Naive thymus-derived CD4-positive, alpha-beta T cell (primary cell): Measurements from ENCODE around the gene BSND. TPM values are rescaled to one million over a fixed set of nuclear protein-coding genes. Genes with fewer than 3 reads are reported as not detected.

Source experiments
- ATAC-seq: fragments of 150-1000 bp; cut with Tn5 transposase; 2 replicates; pipeline ENCODE4 v1.10.0; 2021; ENCODE audit warnings: mild to moderate bottlenecking, moderate library complexity
- CTCF ChIA-PET: fragments of 350-600 bp; sonication (Branson Sonifier 250); formaldehyde crosslinking; loops from one replicate; lab custom pipeline; 2021; ENCODE audit warnings: antibody characterized with exemption; lab: Charles Lee
- POLR2A ChIA-PET: fragments of 350-600 bp; sonication (Branson Sonifier 250); formaldehyde crosslinking; loops from one replicate; lab custom pipeline; 2021; ENCODE audit warnings: antibody characterized with exemption, inconsistent platforms; lab: Charles Lee
- DNase-seq, 9 donors: peaks; one replicate each; pipeline versions ENCODE4 v3.0.0 to v3.0.0-alpha.2; 2020 to 2022; ENCODE audit warnings: mixed read lengths in 1 of 9
- H3K27ac ChIP-seq: one replicate; pipeline ENCODE4 v1.7.0; 2013; ENCODE audit warnings: mild to moderate bottlenecking, low read depth, low read length, moderate library complexity
- H3K27me3 ChIP-seq, 2 donors: one replicate each; pipeline ENCODE4 v1.7.0; 2013; ENCODE audit warnings: low read length in 2 of 2, mild to moderate bottlenecking in 2 of 2, moderate library complexity in 2 of 2; ENCODE audit not compliant: control insufficient read depth in 2 of 2, insufficient read depth in 2 of 2
- H3K36me3 ChIP-seq, 3 experiments: 1 replicate in 2 of 3; 2 replicates in 1 of 3; pipeline ENCODE4 v1.7.0; 2013; ENCODE audit warnings: low read length in 3 of 3, mild to moderate bottlenecking in 3 of 3, moderate library complexity in 1 of 3; ENCODE audit not compliant: insufficient read depth in 3 of 3, control insufficient read depth in 2 of 3
- H3K4me1 ChIP-seq, 2 donors: one replicate each; pipeline ENCODE4 v1.7.0; 2013; ENCODE audit warnings: low read length in 2 of 2, mild to moderate bottlenecking in 2 of 2, moderate library complexity in 1 of 2; ENCODE audit not compliant: control insufficient read depth in 2 of 2, insufficient read depth in 2 of 2
- H3K4me3 ChIP-seq: 2 replicates; pipeline ENCODE4 v1.7.0; 2013; ENCODE audit warnings: mild to moderate bottlenecking, low read length
- H3K9me3 ChIP-seq, 3 experiments: 1 replicate in 2 of 3; 2 replicates in 1 of 3; pipeline ENCODE4 v1.7.0; 2013; ENCODE audit warnings: low read length in 3 of 3; ENCODE audit not compliant: control insufficient read depth in 2 of 3
- H3K27ac Mint-ChIP-seq, 9 donors: one replicate each; pipeline ENCODE4 v1.8.0; 2020 to 2022; ENCODE audit warnings: mixed read lengths in 9 of 9, mild to moderate bottlenecking in 8 of 9, moderate library complexity in 5 of 9, inconsistent platforms in 2 of 9
- H3K27me3 Mint-ChIP-seq, 5 donors: one replicate each; pipeline ENCODE4 v1.8.0; 2021 to 2022; ENCODE audit warnings: mixed read lengths in 5 of 5, mild to moderate bottlenecking in 1 of 5
- H3K36me3 Mint-ChIP-seq, 5 donors: one replicate each; pipeline ENCODE4 v1.8.0; 2020 to 2022; ENCODE audit warnings: mixed read lengths in 5 of 5, mild to moderate bottlenecking in 3 of 5, inconsistent platforms in 1 of 5
- H3K4me1 Mint-ChIP-seq, 7 donors: one replicate each; pipeline ENCODE4 v1.8.0; 2020 to 2022; ENCODE audit warnings: mixed read lengths in 7 of 7, mild to moderate bottlenecking in 3 of 7, inconsistent platforms in 1 of 7
- H3K4me3 Mint-ChIP-seq, 10 donors: one replicate each; pipeline ENCODE4 v1.8.0; 2020 to 2022; ENCODE audit warnings: mild to moderate bottlenecking in 10 of 10, mixed read lengths in 10 of 10, moderate library complexity in 6 of 10, inconsistent platforms in 2 of 10
- H3K9me3 Mint-ChIP-seq, 11 donors: one replicate each; pipeline ENCODE4 v1.8.0; 2020 to 2022; ENCODE audit warnings: mixed read lengths in 11 of 11, mild to moderate bottlenecking in 4 of 11, inconsistent platforms in 1 of 11, moderate library complexity in 1 of 11
- intact Hi-C, 2 donors: fragments of 100-400 bp; cut with micrococcal nuclease; formaldehyde crosslinking; loops; one replicate each; pipeline ENCODE4 v1.15.1; 2023
- polyA plus RNA-seq, 2 donors: library from polyadenylated mRNA; unstranded; fragments of 300-500 nt; fragmentation: Illumina TruSeq; gene quantifications; one replicate each; pipeline ENCODE4 v1.2.3, GENCODE V29; 2021
- total RNA-seq, 6 experiments: library from RNA in 5 of 6; stranded (reverse) in 5 of 6; gene quantifications; 1 replicate in 5 of 6; 2 replicates in 1 of 6; pipeline ENCODE4 v1.2.3 and lab custom pipeline; 2021 to 2026

BSND gene
- total and polyA plus RNA-seq, 7 experiments from 2014 or later, result 0.05 TPM; not detected in 6

DNA sequence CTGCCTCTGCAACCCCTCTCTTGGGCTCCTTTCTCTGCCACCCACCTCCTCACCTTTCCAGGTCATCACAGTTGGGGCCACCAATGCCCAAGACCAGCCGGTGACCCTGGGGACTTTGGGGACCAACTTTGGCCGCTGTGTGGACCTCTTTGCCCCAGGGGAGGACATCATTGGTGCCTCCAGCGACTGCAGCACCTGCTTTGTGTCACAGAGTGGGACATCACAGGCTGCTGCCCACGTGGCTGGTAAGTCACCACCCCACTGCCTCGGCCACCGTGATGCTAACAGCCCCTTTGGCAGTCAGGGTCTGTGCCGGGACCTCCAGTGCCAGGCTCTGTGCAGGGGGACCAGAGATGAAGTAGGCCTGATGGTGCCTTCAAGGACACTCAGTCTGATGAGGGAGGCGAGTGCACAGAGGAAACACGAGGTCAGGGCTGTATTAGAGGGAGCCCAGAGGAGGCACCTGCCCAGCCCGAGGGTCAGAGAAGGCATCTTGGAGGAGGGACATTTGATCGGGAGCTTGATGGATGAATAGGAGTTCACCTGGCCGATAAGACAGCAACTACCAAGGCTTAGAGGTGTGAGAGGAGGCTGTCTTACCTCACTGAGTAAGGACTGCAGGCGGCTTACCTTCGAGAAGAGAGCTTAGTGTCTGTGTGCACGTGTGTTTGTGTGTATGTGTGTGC lies 58.7 kb downstream of the BSND start:
- H3K27me3 ChIP-seq, result no peaks in the 10 kb centered on the region
- peaks cover 0 to 5% (median 0%) of the 10 kb centered on the region in 7 donors for H3K4me1 Mint-ChIP-seq
- no peaks in the 10 kb centered on the region for H3K36me3 Mint-ChIP-seq
- H3K9me3 Mint-ChIP-seq, result no peaks in the 10 kb centered on the region
- no peak overlapping the region for H3K4me3 Mint-ChIP-seq
- no peaks in the 10 kb centered on the region for H3K4me1 ChIP-seq
- CTCF ChIA-PET, result no interaction called here
- H3K9me3 ChIP-seq, result no peaks in the 10 kb centered on the region
- H3K27ac ChIP-seq, result no peak overlapping the region
- H3K27me3 Mint-ChIP-seq, result no peaks in the 10 kb centered on the region
- H3K27ac Mint-ChIP-seq, result no peak overlapping the region
- POLR2A ChIA-PET, result no interaction called here
- intact Hi-C loops, result no loop called here
- no peaks in the 10 kb centered on the region for H3K36me3 ChIP-seq
- no peak for ATAC-seq
- DNase-seq, result no peak
- no peak overlapping the region for H3K4me3 ChIP-seq

DNA sequence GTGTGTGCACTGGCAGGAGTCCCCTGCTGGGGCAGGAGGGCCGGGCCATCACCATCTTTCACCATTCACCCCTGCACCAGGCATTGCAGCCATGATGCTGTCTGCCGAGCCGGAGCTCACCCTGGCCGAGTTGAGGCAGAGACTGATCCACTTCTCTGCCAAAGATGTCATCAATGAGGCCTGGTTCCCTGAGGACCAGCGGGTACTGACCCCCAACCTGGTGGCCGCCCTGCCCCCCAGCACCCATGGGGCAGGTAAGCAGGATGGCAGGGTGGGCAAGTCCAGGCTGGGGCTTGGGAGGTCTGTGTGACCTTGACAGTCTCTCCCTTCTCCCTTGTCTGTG lies 59.2 kb downstream of the BSND start:
- Mint-ChIP-seq H3K4me3 (no peak overlapping the region), H3K27ac (no peak overlapping the region), H3K27me3 (no peaks in the 10 kb centered on the region), H3K9me3 (no peaks in the 10 kb centered on the region), H3K4me1 (peaks cover 0 to 5% (median 0%) of the 10 kb centered on the region in 7 donors), H3K36me3 (no peaks in the 10 kb centered on the region)
- DNase-seq, result no peak
- no peaks in the 10 kb centered on the region for H3K4me1 ChIP-seq
- no peak overlapping the region for H3K4me3 ChIP-seq
- no peaks in the 10 kb centered on the region for H3K36me3 ChIP-seq
- CTCF ChIA-PET, result no interaction called here
- no peaks in the 10 kb centered on the region for H3K27me3 ChIP-seq
- POLR2A ChIA-PET, result no interaction called here
- intact Hi-C loops, result no loop called here
- no peak for ATAC-seq
- H3K9me3 ChIP-seq, result no peaks in the 10 kb centered on the region
- no peak overlapping the region for H3K27ac ChIP-seq

DNA sequence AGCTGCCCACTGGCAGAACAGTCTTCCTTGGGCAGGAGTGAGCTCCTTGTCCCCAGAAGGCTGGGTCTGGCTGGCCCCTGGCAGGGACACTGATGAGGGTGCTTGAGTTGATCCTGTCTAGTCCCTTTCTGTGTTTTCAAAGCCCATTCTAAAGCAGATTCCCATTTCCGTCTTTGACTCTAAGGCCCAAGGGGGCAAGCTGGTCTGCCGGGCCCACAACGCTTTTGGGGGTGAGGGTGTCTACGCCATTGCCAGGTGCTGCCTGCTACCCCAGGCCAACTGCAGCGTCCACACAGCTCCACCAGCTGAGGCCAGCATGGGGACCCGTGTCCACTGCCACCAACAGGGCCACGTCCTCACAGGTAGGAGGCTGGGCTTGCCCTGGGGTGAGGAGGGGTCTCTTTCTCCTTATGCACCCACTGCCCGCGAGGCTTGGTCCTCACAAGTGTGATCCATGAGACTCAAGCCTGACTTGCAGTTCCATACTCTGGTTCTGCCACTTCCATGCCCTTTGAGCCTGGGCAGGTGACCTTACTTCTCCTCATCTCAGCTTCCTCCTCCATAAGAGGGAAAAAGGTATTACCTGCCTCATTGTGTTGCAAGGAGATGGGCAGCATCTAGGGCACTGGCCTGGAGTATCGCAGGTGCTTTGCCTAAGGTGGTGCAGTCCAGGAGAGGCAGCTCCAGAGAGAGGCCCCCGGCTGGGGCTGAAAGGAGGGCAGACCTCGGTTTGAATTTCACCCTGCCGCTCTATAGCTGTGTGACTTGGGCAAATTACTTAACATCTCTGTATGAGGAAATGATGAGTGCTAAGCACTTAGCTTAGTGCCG lies 60.8 kb downstream of the BSND start:
- Histone ChIP-seq H3K27ac (no peak overlapping the region), H3K27me3 (no peaks in the 10 kb centered on the region), H3K9me3 (no peaks in the 10 kb centered on the region), H3K36me3 (no peaks in the 10 kb centered on the region), H3K4me1 (no peaks in the 10 kb centered on the region), H3K4me3 (no peak overlapping the region)
- POLR2A ChIA-PET, result no interaction called here
- H3K4me1 Mint-ChIP-seq, result peaks cover 0 to 5% (median 0%) of the 10 kb centered on the region in 7 donors
- H3K4me3 Mint-ChIP-seq, result no peak overlapping the region
- DNase-seq (no peak), ATAC-seq (no peak)
- intact Hi-C loops, result no loop called here
- no peaks in the 10 kb centered on the region for H3K9me3 Mint-ChIP-seq
- CTCF ChIA-PET, result interaction anchor here (2.2 kb wide), 1 partner anchor 12 kb away, joined by 6 read pairs; no protein-coding TSS in a partner anchor
- no peaks in the 10 kb centered on the region for H3K27me3 Mint-ChIP-seq
- H3K36me3 Mint-ChIP-seq, result no peaks in the 10 kb centered on the region
- H3K27ac Mint-ChIP-seq, result no peak overlapping the region

DNA sequence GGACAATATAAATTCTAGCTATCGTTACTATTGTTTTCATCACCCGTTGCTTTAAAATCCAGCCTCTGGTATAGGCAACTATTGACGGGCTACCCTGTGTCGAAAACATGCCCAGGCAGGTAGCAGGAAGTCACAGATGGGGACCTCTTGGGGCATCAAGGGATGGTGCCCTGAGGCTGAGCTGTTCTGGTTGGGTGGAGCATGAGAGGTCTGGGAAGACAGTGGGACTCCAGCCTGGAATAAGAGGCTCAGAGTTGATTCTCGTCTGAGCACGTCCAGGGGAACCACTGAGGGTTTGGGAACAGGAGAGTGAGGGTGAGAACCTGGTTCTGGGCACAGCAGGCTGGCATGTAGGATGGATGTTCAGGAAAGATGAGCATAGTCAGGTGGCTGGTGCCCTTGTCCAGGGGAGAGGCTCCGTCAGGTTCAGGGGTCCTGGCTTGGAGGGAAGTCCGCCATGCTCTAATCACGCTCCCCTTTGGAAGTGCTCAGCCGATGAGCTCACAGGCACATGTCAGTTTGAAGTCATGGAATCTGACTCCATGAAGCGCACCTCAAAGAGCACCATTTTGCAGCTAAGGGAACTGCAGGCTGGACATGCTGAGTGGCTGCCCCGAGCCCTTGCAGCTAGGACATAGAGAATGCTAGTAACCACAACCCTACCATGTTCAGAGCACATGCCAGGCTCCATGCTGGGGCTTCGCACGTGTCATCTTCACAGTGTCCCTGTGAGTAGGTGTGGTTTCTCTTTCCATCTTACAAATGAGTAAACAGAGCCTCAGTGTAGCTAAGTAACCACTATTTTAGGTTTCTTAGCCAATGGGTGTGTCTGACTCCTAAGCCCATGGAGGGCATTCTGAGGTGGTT lies 61.6 kb downstream of the BSND start:
- intact Hi-C loops, result no loop called here
- no peaks in the 10 kb centered on the region for H3K36me3 Mint-ChIP-seq

DNA sequence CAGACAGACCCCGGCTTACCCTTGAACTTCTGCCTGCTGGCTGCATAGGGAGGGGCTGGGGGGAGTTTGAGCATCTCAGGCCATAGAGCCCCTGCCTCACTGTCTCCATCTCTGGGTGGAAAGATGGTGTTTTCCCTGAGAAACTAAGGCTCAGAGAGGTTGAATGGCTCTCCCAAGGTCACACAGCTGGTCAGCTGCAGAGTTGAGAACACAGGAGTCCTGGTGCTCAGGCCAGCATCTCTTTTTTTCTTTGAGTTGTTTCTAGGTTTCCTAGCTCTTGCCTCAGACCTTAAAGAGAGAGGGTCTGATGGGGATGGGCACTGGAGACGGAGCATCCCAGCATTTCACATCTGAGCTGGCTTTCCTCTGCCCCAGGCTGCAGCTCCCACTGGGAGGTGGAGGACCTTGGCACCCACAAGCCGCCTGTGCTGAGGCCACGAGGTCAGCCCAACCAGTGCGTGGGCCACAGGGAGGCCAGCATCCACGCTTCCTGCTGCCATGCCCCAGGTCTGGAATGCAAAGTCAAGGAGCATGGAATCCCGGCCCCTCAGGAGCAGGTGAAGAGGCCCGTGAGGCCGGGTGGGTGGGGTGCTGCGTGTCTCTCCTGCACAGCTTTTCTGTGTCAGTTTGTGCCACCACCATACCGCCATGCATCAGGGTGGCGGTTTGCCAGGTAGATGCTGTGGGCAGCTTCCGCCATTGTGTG lies 62.4 kb downstream of the BSND start:
- H3K4me1 ChIP-seq, result no peaks in the 10 kb centered on the region
- no peak overlapping the region for H3K4me3 Mint-ChIP-seq
- H3K27ac Mint-ChIP-seq, result no peak overlapping the region
- H3K4me3 ChIP-seq, result no peak overlapping the region
- DNase-seq, result no peak
- ChIA-PET POLR2A (no interaction called here), CTCF (interaction anchor here (2.2 kb wide), 1 partner anchor 10 kb away, joined by 6 read pairs; no protein-coding TSS in a partner anchor)
- no peak overlapping the region for H3K27ac ChIP-seq
- no peaks in the 10 kb centered on the region for H3K27me3 ChIP-seq
- no peaks in the 10 kb centered on the region for H3K9me3 ChIP-seq
- intact Hi-C loops, result no loop called here
- H3K36me3 Mint-ChIP-seq, result peaks cover 0 to 5% (median 0%) of the 10 kb centered on the region in 5 donors
- no peaks in the 10 kb centered on the region for H3K36me3 ChIP-seq
- peaks cover 0 to 5% (median 0%) of the 10 kb centered on the region in 7 donors for H3K4me1 Mint-ChIP-seq
- H3K9me3 Mint-ChIP-seq, result no peaks in the 10 kb centered on the region
- ATAC-seq, result no peak
- H3K27me3 Mint-ChIP-seq, result no peaks in the 10 kb centered on the region

More for the DNA sequence above, 61.6 kb downstream of the BSND start:
- POLR2A ChIA-PET, result no interaction called here
- H3K27me3 Mint-ChIP-seq, result no peaks in the 10 kb centered on the region
- Histone ChIP-seq H3K36me3 (no peaks in the 10 kb centered on the region), H3K27ac (no peak overlapping the region), H3K9me3 (no peaks in the 10 kb centered on the region), H3K4me3 (no peak overlapping the region), H3K27me3 (no peaks in the 10 kb centered on the region), H3K4me1 (no peaks in the 10 kb centered on the region)
- no peak overlapping the region for H3K4me3 Mint-ChIP-seq
- H3K9me3 Mint-ChIP-seq, result no peaks in the 10 kb centered on the region
- H3K27ac Mint-ChIP-seq, result no peak overlapping the region
- no peak for ATAC-seq
- CTCF ChIA-PET, result interaction anchor here (2.2 kb wide), 1 partner anchor 11 kb away, joined by 6 read pairs; no protein-coding TSS in a partner anchor
- peaks cover 0 to 5% (median 0%) of the 10 kb centered on the region in 7 donors for H3K4me1 Mint-ChIP-seq
- no peak for DNase-seq
